ENCODE data around the gene ARHGAP33.

DNA sequence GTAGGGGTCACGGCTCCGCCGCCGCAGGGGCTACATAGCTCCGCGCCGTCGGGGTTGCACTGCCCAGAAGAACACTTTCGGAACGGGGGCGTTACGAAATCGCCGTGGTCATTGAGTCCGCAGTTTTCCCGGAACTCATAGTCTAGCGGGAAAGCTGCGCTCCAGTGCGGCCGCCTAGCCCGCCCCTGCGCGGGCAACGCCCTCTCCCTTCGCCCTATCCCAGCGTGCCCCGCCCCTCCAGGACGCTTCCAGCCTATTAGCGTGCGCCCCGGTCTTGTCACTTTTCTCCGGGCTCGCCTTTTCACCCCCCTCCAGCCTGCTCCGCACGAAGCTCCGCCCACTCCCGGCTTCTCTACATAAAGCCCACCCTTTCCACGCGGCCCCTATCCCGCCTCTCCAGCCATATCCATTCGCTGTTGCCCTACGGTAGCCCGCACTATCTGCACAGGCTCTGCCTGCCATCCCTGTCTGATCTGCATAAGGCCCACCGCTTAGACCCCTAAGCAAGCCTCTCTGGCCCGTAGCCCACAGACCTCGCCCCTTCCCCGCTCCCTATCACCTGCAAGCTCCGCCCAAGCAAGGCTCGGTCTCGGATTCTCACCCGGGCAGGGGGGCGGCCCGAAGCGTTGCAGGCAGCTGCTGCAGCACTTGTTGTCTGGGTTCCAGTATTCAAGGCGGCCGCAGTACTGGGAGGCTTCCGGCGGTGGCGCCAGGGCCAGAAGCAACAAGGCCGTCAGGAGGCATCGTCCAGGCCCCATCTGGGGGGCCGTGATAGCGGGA lies 34.8 kb upstream of the ARHGAP33 start:
- TF ChIP-seq, protein P1, sequence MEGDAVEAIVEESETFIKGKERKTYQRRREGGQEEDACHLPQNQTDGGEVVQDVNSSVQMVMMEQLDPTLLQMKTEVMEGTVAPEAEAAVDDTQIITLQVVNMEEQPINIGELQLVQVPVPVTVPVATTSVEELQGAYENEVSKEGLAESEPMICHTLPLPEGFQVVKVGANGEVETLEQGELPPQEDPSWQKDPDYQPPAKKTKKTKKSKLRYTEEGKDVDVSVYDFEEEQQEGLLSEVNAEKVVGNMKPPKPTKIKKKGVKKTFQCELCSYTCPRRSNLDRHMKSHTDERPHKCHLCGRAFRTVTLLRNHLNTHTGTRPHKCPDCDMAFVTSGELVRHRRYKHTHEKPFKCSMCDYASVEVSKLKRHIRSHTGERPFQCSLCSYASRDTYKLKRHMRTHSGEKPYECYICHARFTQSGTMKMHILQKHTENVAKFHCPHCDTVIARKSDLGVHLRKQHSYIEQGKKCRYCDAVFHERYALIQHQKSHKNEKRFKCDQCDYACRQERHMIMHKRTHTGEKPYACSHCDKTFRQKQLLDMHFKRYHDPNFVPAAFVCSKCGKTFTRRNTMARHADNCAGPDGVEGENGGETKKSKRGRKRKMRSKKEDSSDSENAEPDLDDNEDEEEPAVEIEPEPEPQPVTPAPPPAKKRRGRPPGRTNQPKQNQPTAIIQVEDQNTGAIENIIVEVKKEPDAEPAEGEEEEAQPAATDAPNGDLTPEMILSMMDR (IDR thresholded peaks at IDR 0.05; ENCODE audit: borderline replicate concordance, extremely low read depth, low read length, poor library complexity, severe bottlenecking): peak; percentile 34
- TF ChIP-seq EZH2 (IDR thresholded peaks at IDR 0.05; ENCODE audit: borderline replicate concordance, low read depth, low read length, severe bottlenecking): no peak

All from DND-41 (cell line).